GM19351 (cell line): ENCODE data around the gene ALKAL2.

Experiments
- ATAC-seq: cut with Tn5 transposase; IDR thresholded peaks from one replicate; pipeline ENCODE4 v1.9.1; 2021; ENCODE audit warnings: mild to moderate bottlenecking, moderate library complexity; ENCODE audit not compliant: unreplicated experiment

The ALKAL2 gene

GRCh38 chr2:273333-273732 lies 14.6 kb downstream of the ALKAL2 start:
- ATAC-seq = no peak

GRCh38 chr2:271917-272316 lies 16.0 kb downstream of the ALKAL2 start:
- ATAC-seq = no peak

GRCh38 chr2:270861-271260 lies 17.0 kb downstream of the ALKAL2 start:
- no peak for ATAC-seq

- no peak for ATAC-seq
Measured at GRCh38 chr2:269356-270030, 18.4 kb downstream of the ALKAL2 start.

- ATAC-seq = no peak
Measured at GRCh38 chr2:268323-268722, 19.6 kb downstream of the ALKAL2 start.

- peak; percentile 79 for ATAC-seq
Measured at GRCh38 chr2:264493-265468, 23.1 kb downstream of the ALKAL2 start, which contains the start of gene ACP1. Gene ACP1 (plus strand): TSS chr2:264947. CDS start chr2:264965, 18 bp downstream.

GRCh38 chr2:263774-264492 lies 24.0 kb downstream of the ALKAL2 start, which contains the start of gene SH3YL1:
Gene SH3YL1 (minus strand): TSS chr2:264032. CDS start chr2:263984, 48 bp downstream.
- peak; percentile 29 for ATAC-seq

- no peak for ATAC-seq
Measured at GRCh38 chr2:263022-263738, 24.7 kb downstream of the ALKAL2 start.

GRCh38 chr2:262117-262516 lies 25.8 kb downstream of the ALKAL2 start:
- no peak for ATAC-seq

- ATAC-seq = no peak
Measured at GRCh38 chr2:260507-261161, 27.3 kb downstream of the ALKAL2 start.

- ATAC-seq = no peak
Measured at GRCh38 chr2:259789-260331, 28.0 kb downstream of the ALKAL2 start.

GRCh38 chr2:258933-259332 lies 29.0 kb downstream of the ALKAL2 start:
- ATAC-seq = no peak

GRCh38 chr2:257842-258241 lies 30.0 kb downstream of the ALKAL2 start:
- no peak for ATAC-seq

GRCh38 chr2:257429-257828 lies 30.5 kb downstream of the ALKAL2 start:
- no peak for ATAC-seq

- ATAC-seq = no peak
Measured at GRCh38 chr2:256094-256493, 31.8 kb downstream of the ALKAL2 start.

GRCh38 chr2:255195-255594 lies 32.7 kb downstream of the ALKAL2 start:
- ATAC-seq = no peak

- no peak for ATAC-seq
Measured at GRCh38 chr2:254241-254640, 33.6 kb downstream of the ALKAL2 start.

- ATAC-seq = no peak
Measured at GRCh38 chr2:253202-253638, 34.7 kb downstream of the ALKAL2 start.

- no peak for ATAC-seq
Measured at GRCh38 chr2:252001-252602, 35.8 kb downstream of the ALKAL2 start.
